Hippocampal formation (tissue), 2 donors: ENCODE results near the gene SEMA6A.

Experiments
- DNase-seq, 2 donors: peaks; one replicate each; lab custom pipeline; 2025; lab: John Stamatoyannopoulos, UW

Gene SEMA6A

GRCh38 chr5:116494784-116495450 lies 79.7 kb downstream of the SEMA6A start:
- no peak for DNase-seq

GRCh38 chr5:116492776-116493175 lies 81.8 kb downstream of the SEMA6A start:
- no peak for DNase-seq

- DNase-seq, result peak in 1 of 2 donors; percentile 11
Measured at GRCh38 chr5:116492016-116492623, 82.5 kb downstream of the SEMA6A start.

- no peak for DNase-seq
Measured at GRCh38 chr5:116488356-116489041, 86.1 kb downstream of the SEMA6A start.

GRCh38 chr5:116487045-116487444 lies 87.6 kb downstream of the SEMA6A start:
- DNase-seq, result peak; percentile 11 to 71

GRCh38 chr5:116486588-116486987 lies 88.0 kb downstream of the SEMA6A start:
- DNase-seq, result no peak

GRCh38 chr5:116484645-116485044 lies 90.0 kb downstream of the SEMA6A start:
- DNase-seq, result no peak

- DNase-seq, result no peak
Measured at GRCh38 chr5:116482394-116482793, 92.2 kb downstream of the SEMA6A start.

GRCh38 chr5:116480894-116481510 lies 93.6 kb downstream of the SEMA6A start:
- no peak for DNase-seq

GRCh38 chr5:116479776-116480675 lies 94.6 kb downstream of the SEMA6A start:
- peak in 1 of 2 donors; percentile 28 for DNase-seq

GRCh38 chr5:116478491-116478890 lies 96.1 kb downstream of the SEMA6A start:
- DNase-seq, result no peak

GRCh38 chr5:116476897-116477537 lies 97.6 kb downstream of the SEMA6A start:
- no peak for DNase-seq

GRCh38 chr5:116475338-116475737 lies 99.3 kb downstream of the SEMA6A start:
- DNase-seq, result no peak

- no peak for DNase-seq
Measured at GRCh38 chr5:116473706-116474105, 100.9 kb downstream of the SEMA6A start.

- DNase-seq, result no peak
Measured at GRCh38 chr5:116472274-116472673, 102.3 kb downstream of the SEMA6A start.

- no peak for DNase-seq
Measured at GRCh38 chr5:116469631-116470030, 105.0 kb downstream of the SEMA6A start.

GRCh38 chr5:116468583-116468982 lies 106.0 kb downstream of the SEMA6A start:
- no peak for DNase-seq

GRCh38 chr5:116467465-116467843 lies 107.2 kb downstream of the SEMA6A start:
- no peak for DNase-seq

- DNase-seq, result no peak
Measured at GRCh38 chr5:116466727-116467464, 107.7 kb downstream of the SEMA6A start.

GRCh38 chr5:116465411-116465810 lies 109.2 kb downstream of the SEMA6A start:
- DNase-seq, result no peak
